WTC11 (cell line): ENCODE measurements around the gene TMEM238L. TPM values are rescaled to one million over a fixed set of nuclear protein-coding genes. Genes with fewer than 3 reads are reported as not detected.

Source experiments
- ATAC-seq: fragments of 200-7000 bp; cut with Tn5 transposase; 2 replicates; pipeline ENCODE4 v1.10.0; 2021; ENCODE audit warnings: mild to moderate bottlenecking, moderate library complexity
- CTCF ChIA-PET: fragments of 300-600 bp; sonication (Branson Sonifier 250); formaldehyde crosslinking; loops from one replicate; lab custom pipeline; 2021; ENCODE audit warnings: antibody characterized with exemption; lab: Charles Lee
- POLR2A ChIA-PET: fragments of 350-600 bp; sonication (Branson Sonifier 250); formaldehyde crosslinking; loops from one replicate; lab custom pipeline; 2021; ENCODE audit warnings: antibody characterized with exemption; lab: Charles Lee
- DNase-seq: peaks from one replicate; pipeline ENCODE4 v3.0.0; 2021; ENCODE audit warnings: low spot score
- H3K27ac Mint-ChIP-seq: 2 replicates; pipeline ENCODE4 v1.8.0; 2021; ENCODE audit warnings: mixed read lengths
- H3K27me3 Mint-ChIP-seq: 2 replicates; pipeline ENCODE4 v1.8.0; 2021; ENCODE audit warnings: low read depth, mild to moderate bottlenecking, moderate library complexity, mixed read lengths
- H3K36me3 Mint-ChIP-seq: 2 replicates; pipeline ENCODE4 v1.8.0; 2021; ENCODE audit warnings: mixed read lengths
- H3K4me1 Mint-ChIP-seq: 2 replicates; pipeline ENCODE4 v1.8.0; 2022; ENCODE audit warnings: mixed read lengths
- H3K4me3 Mint-ChIP-seq: 2 replicates; pipeline ENCODE4 v1.8.0; 2021; ENCODE audit warnings: mild to moderate bottlenecking, moderate library complexity, mixed read lengths
- H3K9me3 Mint-ChIP-seq: 2 replicates; pipeline ENCODE4 v1.8.0; 2021; ENCODE audit warnings: mixed read lengths
- AR ChIP-seq: fragments of 250-450 bp; sonication (Bioruptor Pico); IDR thresholded peaks from 2 replicates; pipeline ENCODE4 v1.9.0; 2021; ENCODE audit warnings: mild to moderate bottlenecking
- E2F5 ChIP-seq: sonication (generic); formaldehyde crosslinking; IDR thresholded peaks from 2 replicates; pipeline ENCODE4 v1.8.1; 2022; ENCODE audit warnings: mild to moderate bottlenecking, moderate library complexity, missing genetic modification reagents
- JUN ChIP-seq: sonication (generic); formaldehyde crosslinking; IDR thresholded peaks from 2 replicates; pipeline ENCODE4 v1.8.0; 2023; ENCODE audit warnings: mild to moderate bottlenecking, missing genetic modification reagents
- MLX ChIP-seq: sonication (generic); formaldehyde crosslinking; IDR thresholded peaks from 2 replicates; pipeline ENCODE4 v1.8.1; 2023; ENCODE audit warnings: mild to moderate bottlenecking, missing genetic modification reagents, moderate library complexity
- MXD4 ChIP-seq: fragments of 250-450 bp; sonication (Bioruptor Pico); IDR thresholded peaks from 2 replicates; pipeline ENCODE4 v1.8.0; 2021; ENCODE audit warnings: mild to moderate bottlenecking, moderate library complexity, borderline replicate concordance
- NFE2L1 ChIP-seq: sonication (generic); formaldehyde crosslinking; IDR thresholded peaks from 2 replicates; pipeline ENCODE4 v1.8.1; 2023; ENCODE audit warnings: missing genetic modification reagents
- NFYB ChIP-seq: sonication (generic); formaldehyde crosslinking; conservative IDR thresholded peaks from 2 replicates; pipeline ENCODE4 v1.8.0; 2022; ENCODE audit warnings: low read depth, missing genetic modification reagents
- SP1 ChIP-seq: sonication (generic); formaldehyde crosslinking; conservative IDR thresholded peaks from 2 replicates; pipeline ENCODE4 v1.8.1; 2022; ENCODE audit warnings: missing genetic modification reagents
- STAT6 ChIP-seq: sonication (generic); formaldehyde crosslinking; conservative IDR thresholded peaks from 2 replicates; pipeline ENCODE4 v1.8.1; 2023; ENCODE audit warnings: mild to moderate bottlenecking, low read depth, missing genetic modification reagents, moderate library complexity
- USF2 ChIP-seq: sonication (generic); formaldehyde crosslinking; IDR thresholded peaks from 2 replicates; pipeline ENCODE4 v1.8.1; 2023; ENCODE audit warnings: mild to moderate bottlenecking, missing genetic modification reagents, moderate library complexity
- ZNF138 ChIP-seq: sonication (generic); formaldehyde crosslinking; conservative IDR thresholded peaks from 2 replicates; pipeline ENCODE4 v1.8.1; 2022; ENCODE audit warnings: mild to moderate bottlenecking, moderate library complexity, missing genetic modification reagents
- ZNF232 ChIP-seq: sonication (generic); formaldehyde crosslinking; IDR thresholded peaks from 2 replicates; pipeline ENCODE4 v1.8.0; 2022; ENCODE audit warnings: mild to moderate bottlenecking, missing genetic modification reagents
- ZNF423 ChIP-seq: fragments of 250-450 bp; sonication (Bioruptor Pico); IDR thresholded peaks from 2 replicates; pipeline ENCODE4 v2.1.2; 2022; ENCODE audit warnings: mild to moderate bottlenecking, moderate library complexity
- ZNF532 ChIP-seq: fragments of 250-450 bp; sonication (Bioruptor Pico); IDR thresholded peaks from 2 replicates; pipeline ENCODE4 v1.9.0; 2021; ENCODE audit warnings: mild to moderate bottlenecking, borderline replicate concordance
- total RNA-seq: library from RNA; stranded (reverse); gene quantifications from 3 replicates; pipeline ENCODE4 v1.2.3, GENCODE V29; 2021
- TF ChIP-seq, protein P1 (sequence below): fragments of 250-450 bp; sonication (Bioruptor Pico); conservative IDR thresholded peaks from 2 replicates; pipeline ENCODE4 v1.9.0; 2021; ENCODE audit warnings: mild to moderate bottlenecking
- TF ChIP-seq, protein P2 (sequence below): sonication (generic); formaldehyde crosslinking; IDR thresholded peaks from 2 replicates; pipeline ENCODE4 v1.8.1; 2022; ENCODE audit warnings: low read depth, mild to moderate bottlenecking, moderate library complexity, missing genetic modification reagents, borderline replicate concordance

The TMEM238L gene
- total RNA-seq, 1 experiment from 2014 or later: not detected

GRCh38 chr17:10789694-10790271 lies 14.1 kb downstream of the TMEM238L start:
- no peaks in the 10 kb centered on the region for H3K9me3 Mint-ChIP-seq
- H3K27me3 Mint-ChIP-seq: no peaks in the 10 kb centered on the region
- ChIA-PET POLR2A (no interaction called here), CTCF (interaction anchor here (0.6 to 3.1 kb wide), 3 partner anchors 17 to 696 kb away, joined by 4 to 14 read pairs (median 5); no protein-coding TSS in a partner anchor)
- no peak overlapping the region for H3K27ac Mint-ChIP-seq
- ATAC-seq (no peak), DNase-seq (no peak)
- no peak overlapping the region for H3K4me3 Mint-ChIP-seq
- TF ChIP-seq STAT6 (CRISPR knock-in tag) (no peak), ZNF232 (CRISPR knock-in tag) (no peak), ZNF138 (CRISPR knock-in tag) (no peak), AR (no peak), USF2 (no peak), ZNF423 (no peak), MLX (CRISPR knock-in tag) (no peak), E2F5 (CRISPR knock-in tag) (no peak), NFE2L1 (CRISPR knock-in tag) (no peak), MXD4 (CRISPR knock-in tag) (no peak), NFYB (CRISPR knock-in tag) (no peak), ZNF532 (CRISPR knock-in tag) (no peak), SP1 (CRISPR knock-in tag) (no peak), JUN (CRISPR knock-in tag) (no peak)
- TF ChIP-seq, protein P1, sequence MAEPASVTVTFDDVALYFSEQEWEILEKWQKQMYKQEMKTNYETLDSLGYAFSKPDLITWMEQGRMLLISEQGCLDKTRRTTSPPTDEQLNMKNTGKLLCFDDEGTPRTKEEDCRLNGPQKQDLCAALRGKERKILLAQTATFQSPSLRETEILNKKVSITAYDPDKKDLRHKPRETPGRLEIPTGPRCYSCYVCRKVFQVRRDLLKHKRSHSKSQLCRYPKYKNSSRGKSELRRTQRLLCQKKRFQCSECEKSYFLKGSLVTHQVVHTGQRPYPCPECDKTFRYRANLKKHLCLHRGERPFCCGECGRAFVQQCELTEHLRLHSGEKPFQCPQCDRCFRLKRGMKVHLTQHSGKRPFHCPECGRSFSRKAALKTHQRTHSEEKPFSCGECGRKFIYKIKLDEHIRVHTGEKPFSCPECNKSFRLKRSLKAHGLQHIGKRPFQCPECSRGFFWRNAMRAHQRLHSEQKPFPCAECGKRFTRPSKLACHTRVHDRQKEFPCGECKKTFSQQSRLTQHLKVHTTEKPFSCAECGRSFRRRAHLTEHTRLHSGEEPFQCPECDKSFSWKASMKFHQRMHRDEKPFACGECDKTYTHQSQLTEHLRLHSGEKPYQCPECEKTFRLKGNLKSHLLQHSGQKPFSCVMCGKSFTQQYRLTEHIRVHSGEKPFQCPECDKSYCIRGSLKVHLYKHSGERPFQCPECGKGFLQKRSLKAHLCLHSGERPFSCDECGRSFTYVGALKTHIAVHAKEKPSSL (CRISPR knock-in tag): no peak
- TF ChIP-seq, protein P2, sequence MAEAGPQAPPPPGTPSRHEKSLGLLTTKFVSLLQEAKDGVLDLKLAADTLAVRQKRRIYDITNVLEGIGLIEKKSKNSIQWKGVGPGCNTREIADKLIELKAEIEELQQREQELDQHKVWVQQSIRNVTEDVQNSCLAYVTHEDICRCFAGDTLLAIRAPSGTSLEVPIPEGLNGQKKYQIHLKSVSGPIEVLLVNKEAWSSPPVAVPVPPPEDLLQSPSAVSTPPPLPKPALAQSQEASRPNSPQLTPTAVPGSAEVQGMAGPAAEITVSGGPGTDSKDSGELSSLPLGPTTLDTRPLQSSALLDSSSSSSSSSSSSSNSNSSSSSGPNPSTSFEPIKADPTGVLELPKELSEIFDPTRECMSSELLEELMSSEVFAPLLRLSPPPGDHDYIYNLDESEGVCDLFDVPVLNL (CRISPR knock-in tag): no peak
- H3K4me1 Mint-ChIP-seq: peaks cover 57% of the 10 kb centered on the region
- H3K36me3 Mint-ChIP-seq: no peaks in the 10 kb centered on the region
